Muscle of leg (tissue), 11 donors: ENCODE data around the gene CEP350. TPM values are rescaled to one million over a fixed set of nuclear protein-coding genes. Genes with fewer than 3 reads are reported as not detected.

Source experiments
- DNase-seq: peaks from one replicate; pipeline ENCODE4 v3.0.0; 2013
- H3K27ac ChIP-seq: one replicate; pipeline ENCODE4 v1.5.1; 2013; ENCODE audit warnings: mild to moderate bottlenecking, low read length, control low read depth
- H3K27me3 ChIP-seq: one replicate; pipeline ENCODE4 v1.6.1; 2013; ENCODE audit warnings: low read length; ENCODE audit not compliant: control insufficient read depth, insufficient read depth
- H3K36me3 ChIP-seq: one replicate; pipeline ENCODE4 v1.6.1; 2013; ENCODE audit warnings: low read length; ENCODE audit not compliant: control insufficient read depth, insufficient read depth
- H3K4me1 ChIP-seq: one replicate; pipeline ENCODE4 v1.6.1; 2013; ENCODE audit warnings: low read length; ENCODE audit not compliant: control insufficient read depth, insufficient read depth
- H3K4me3 ChIP-seq: one replicate; pipeline ENCODE4 v1.5.1; 2013; ENCODE audit warnings: low read length, control low read depth
- H3K9me3 ChIP-seq: replicated peaks from 2 replicates; pipeline ENCODE4 v1.6.1; 2013; ENCODE audit warnings: low read depth, low read length; ENCODE audit not compliant: control insufficient read depth
- WGBS: methylation state at CpG from one replicate; pipeline ENCODE4 v1.1.5; 2013; ENCODE audit warnings: missing lambda C conversion rate; ENCODE audit not compliant: insufficient coverage; 5-methylcytosine and 5-hydroxymethylcytosine counted together
- polyA plus RNA-seq, 8 donors: library from polyadenylated mRNA; unstranded; fragments of 120-200 nt; gene quantifications; one replicate each; pipeline versions ENCODE4 v1.2.1 to v1.2.3, GENCODE V29; 2013; ENCODE audit warnings: inconsistent platforms in 1 of 8, low replicate concordance in 1 of 8; ENCODE audit not compliant: insufficient read length in 8 of 8, insufficient read depth in 1 of 8
- total RNA-seq: library from RNA; stranded (reverse); fragments of 120-200 nt; gene quantifications from one replicate; pipeline ENCODE4 v1.2.4, GENCODE V29; 2013

CEP350 gene
- total and polyA plus RNA-seq, 9 donors = 15.8 to 59.3 (median 28.4) TPM

GRCh38 chr1:180029524-180030135 lies 75.0 kb downstream of the CEP350 start:
- WGBS = 37% methylated on average over 3 of the region's 7 CpGs
- DNase-seq = no peak
- no peaks in the 10 kb centered on the region for H3K9me3 ChIP-seq
- no peaks in the 10 kb centered on the region for H3K27me3 ChIP-seq
- H3K4me1 ChIP-seq = no peaks in the 10 kb centered on the region
- no peak overlapping the region for H3K27ac ChIP-seq
- no peak overlapping the region for H3K4me3 ChIP-seq
- H3K36me3 ChIP-seq = peaks cover 16% of the 10 kb centered on the region

DNA sequence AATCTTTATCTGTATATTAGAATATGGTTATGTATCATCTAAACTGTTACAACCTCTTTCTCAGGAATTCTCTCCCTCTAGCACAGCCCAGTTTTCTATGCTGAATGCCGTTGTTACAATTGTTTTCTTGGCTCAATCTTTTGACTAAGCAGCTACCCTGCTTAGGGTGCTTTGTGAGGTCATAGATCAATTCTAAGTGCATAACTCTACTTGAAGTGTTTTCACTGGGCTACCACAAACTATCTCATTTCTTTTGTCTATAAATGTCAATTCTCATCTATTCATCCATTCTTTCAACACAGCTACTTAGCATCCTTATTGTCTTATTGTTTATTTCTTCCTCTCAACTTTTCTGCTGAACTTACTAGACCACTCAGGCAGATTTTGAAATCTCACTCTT lies 77.1 kb downstream of the CEP350 start:
- Histone ChIP-seq H3K4me3 (no peak overlapping the region), H3K9me3 (no peaks in the 10 kb centered on the region), H3K4me1 (no peaks in the 10 kb centered on the region), H3K27ac (no peak overlapping the region), H3K27me3 (no peaks in the 10 kb centered on the region), H3K36me3 (peaks cover 21% of the 10 kb centered on the region)
- WGBS = no CpG with 5 or more reads among the region's 1 CpG
- no peak for DNase-seq

- no CpG with 5 or more reads among the region's 1 CpG for WGBS
- no peak overlapping the region for H3K27ac ChIP-seq
Observed at GRCh38 chr1:180033390-180033789, 78.8 kb downstream of the CEP350 start.

DNA sequence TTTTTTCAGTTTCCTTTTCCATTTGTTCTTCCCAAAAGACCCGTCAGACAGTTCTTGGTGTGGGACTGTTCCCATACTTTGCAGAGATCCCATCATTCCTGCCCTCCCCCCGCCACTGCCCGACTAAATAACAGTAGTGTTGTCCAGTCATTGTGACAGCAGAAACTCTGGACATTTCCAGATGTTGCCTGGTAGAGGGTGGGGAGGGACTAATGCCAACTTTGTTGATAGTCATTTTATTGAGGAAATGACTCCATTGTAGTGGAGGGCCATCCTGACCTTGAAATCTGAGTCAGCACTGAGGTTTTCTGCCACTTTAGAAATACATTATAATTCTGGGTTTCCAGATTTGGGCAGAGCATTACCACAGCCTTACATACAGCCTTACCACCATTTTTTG lies 85.4 kb downstream of the CEP350 start:
- DNase-seq = no peak
- H3K36me3 ChIP-seq = peaks cover 34% of the 10 kb centered on the region
- H3K27ac ChIP-seq = no peak overlapping the region
- H3K27me3 ChIP-seq = no peaks in the 10 kb centered on the region
- no peaks in the 10 kb centered on the region for H3K4me1 ChIP-seq
- H3K9me3 ChIP-seq = no peaks in the 10 kb centered on the region
- H3K4me3 ChIP-seq = no peak overlapping the region
- 100% methylated on average over 1 of the region's 3 CpGs for WGBS

More at GRCh38 chr1:180033390-180033789, 78.8 kb downstream of the CEP350 start:
- Histone ChIP-seq H3K36me3 (peaks cover 21% of the 10 kb centered on the region), H3K27me3 (no peaks in the 10 kb centered on the region), H3K4me1 (no peaks in the 10 kb centered on the region), H3K9me3 (no peaks in the 10 kb centered on the region), H3K4me3 (no peak overlapping the region)
- DNase-seq = no peak

- no peaks in the 10 kb centered on the region for H3K27me3 ChIP-seq
- H3K36me3 ChIP-seq = peaks cover 34% of the 10 kb centered on the region
- no peak for DNase-seq
- no peak overlapping the region for H3K27ac ChIP-seq
- H3K4me1 ChIP-seq = no peaks in the 10 kb centered on the region
- WGBS = 76% methylated on average over 2 of the region's 5 CpGs
- no peak overlapping the region for H3K4me3 ChIP-seq
- H3K9me3 ChIP-seq = no peaks in the 10 kb centered on the region
Observed at GRCh38 chr1:180041582-180041981, 87.0 kb downstream of the CEP350 start.

- Histone ChIP-seq H3K36me3 (peaks cover 36% of the 10 kb centered on the region), H3K4me3 (no peak overlapping the region), H3K27ac (no peak overlapping the region), H3K27me3 (no peaks in the 10 kb centered on the region), H3K4me1 (no peaks in the 10 kb centered on the region), H3K9me3 (no peaks in the 10 kb centered on the region)
- no peak for DNase-seq
- no CpG with 5 or more reads among the region's 3 CpGs for WGBS
Observed at GRCh38 chr1:180042988-180043622, 88.5 kb downstream of the CEP350 start.

DNA sequence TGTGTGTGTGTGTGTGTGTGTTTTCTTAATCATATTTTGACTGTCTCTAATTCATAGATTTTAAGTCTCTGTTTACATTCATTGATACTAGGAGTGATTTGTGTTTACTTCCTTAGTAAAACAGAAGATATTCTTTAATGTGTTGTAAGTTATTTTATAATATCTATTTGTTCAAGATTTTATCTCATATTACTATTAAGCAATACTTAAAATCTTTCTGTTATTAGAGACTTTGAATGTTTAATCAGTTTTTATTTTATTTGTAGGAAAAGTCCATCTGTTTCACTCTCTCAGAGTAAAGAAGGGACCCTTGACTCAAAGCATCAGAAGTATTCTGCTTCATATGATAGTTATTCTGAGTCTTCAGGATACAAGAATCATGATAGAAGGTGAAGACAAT lies 89.2 kb downstream of the CEP350 start:
- Histone ChIP-seq H3K36me3 (peaks cover 41% of the 10 kb centered on the region), H3K4me3 (no peak overlapping the region), H3K27ac (no peak overlapping the region), H3K9me3 (no peaks in the 10 kb centered on the region), H3K27me3 (no peaks in the 10 kb centered on the region), H3K4me1 (no peaks in the 10 kb centered on the region)
- no peak for DNase-seq

- Histone ChIP-seq H3K36me3 (peaks cover 40% of the 10 kb centered on the region), H3K9me3 (no peaks in the 10 kb centered on the region), H3K27ac (no peak overlapping the region), H3K4me1 (no peaks in the 10 kb centered on the region), H3K4me3 (no peak overlapping the region), H3K27me3 (no peaks in the 10 kb centered on the region)
- DNase-seq = no peak
- WGBS = no CpG with 5 or more reads among the region's 1 CpG
Observed at GRCh38 chr1:180046674-180047073, 92.1 kb downstream of the CEP350 start.

- no peak for DNase-seq
- Histone ChIP-seq H3K27ac (no peak overlapping the region), H3K4me1 (no peaks in the 10 kb centered on the region), H3K4me3 (no peak overlapping the region), H3K9me3 (no peaks in the 10 kb centered on the region), H3K27me3 (no peaks in the 10 kb centered on the region), H3K36me3 (peaks cover 23% of the 10 kb centered on the region)
- 100% methylated on average over 4 of the region's 10 CpGs for WGBS
Observed at GRCh38 chr1:180053594-180054567, 99.3 kb downstream of the CEP350 start.

- H3K4me1 ChIP-seq = no peaks in the 10 kb centered on the region
- no peaks in the 10 kb centered on the region for H3K27me3 ChIP-seq
- no peak overlapping the region for H3K27ac ChIP-seq
- H3K4me3 ChIP-seq = no peak overlapping the region
- H3K36me3 ChIP-seq = peaks cover 20% of the 10 kb centered on the region
- DNase-seq = no peak
- H3K9me3 ChIP-seq = no peaks in the 10 kb centered on the region
Observed at GRCh38 chr1:180057883-180058396, 103.3 kb downstream of the CEP350 start.
